ENCODE data around the gene UBL7.

The UBL7 gene

GRCh38 chr15:74428970-74429780, 31.8 kb downstream of the UBL7 start:
- H3K4me3 ChIP-seq (ENCODE audit: low read length), result no peak overlapping the region
- no peak for DNase-seq (ENCODE audit: low read depth, low spot score)

GRCh38 chr15:74428442-74428787, 32.5 kb downstream of the UBL7 start:
- no peak overlapping the region for H3K4me3 ChIP-seq (ENCODE audit: low read length)
- DNase-seq (ENCODE audit: low read depth, low spot score), result no peak

GRCh38 chr15:74427607-74428441, 33.1 kb downstream of the UBL7 start:
- no peak overlapping the region for H3K4me3 ChIP-seq (ENCODE audit: low read length)
- no peak for DNase-seq (ENCODE audit: low read depth, low spot score)

- DNase-seq (ENCODE audit: low read depth, low spot score), result no peak
- H3K4me3 ChIP-seq (ENCODE audit: low read length), result no peak overlapping the region
Observed at GRCh38 chr15:74426404-74427281, 34.3 kb downstream of the UBL7 start.

GRCh38 chr15:74425630-74426029, 35.3 kb downstream of the UBL7 start:
- no peak for DNase-seq (ENCODE audit: low read depth, low spot score)

GRCh38 chr15:74424901-74425528, 35.9 kb downstream of the UBL7 start:
- no peak overlapping the region for H3K4me3 ChIP-seq (ENCODE audit: low read length)
- no peak for DNase-seq (ENCODE audit: low read depth, low spot score)

More at GRCh38 chr15:74425630-74426029, 35.3 kb downstream of the UBL7 start:
- no peak overlapping the region for H3K4me3 ChIP-seq (ENCODE audit: low read length)

GRCh38 chr15:74423431-74424257, 37.3 kb downstream of the UBL7 start:
- H3K4me3 ChIP-seq (ENCODE audit: low read length), result no peak overlapping the region
- no peak for DNase-seq (ENCODE audit: low read depth, low spot score)

DNA sequence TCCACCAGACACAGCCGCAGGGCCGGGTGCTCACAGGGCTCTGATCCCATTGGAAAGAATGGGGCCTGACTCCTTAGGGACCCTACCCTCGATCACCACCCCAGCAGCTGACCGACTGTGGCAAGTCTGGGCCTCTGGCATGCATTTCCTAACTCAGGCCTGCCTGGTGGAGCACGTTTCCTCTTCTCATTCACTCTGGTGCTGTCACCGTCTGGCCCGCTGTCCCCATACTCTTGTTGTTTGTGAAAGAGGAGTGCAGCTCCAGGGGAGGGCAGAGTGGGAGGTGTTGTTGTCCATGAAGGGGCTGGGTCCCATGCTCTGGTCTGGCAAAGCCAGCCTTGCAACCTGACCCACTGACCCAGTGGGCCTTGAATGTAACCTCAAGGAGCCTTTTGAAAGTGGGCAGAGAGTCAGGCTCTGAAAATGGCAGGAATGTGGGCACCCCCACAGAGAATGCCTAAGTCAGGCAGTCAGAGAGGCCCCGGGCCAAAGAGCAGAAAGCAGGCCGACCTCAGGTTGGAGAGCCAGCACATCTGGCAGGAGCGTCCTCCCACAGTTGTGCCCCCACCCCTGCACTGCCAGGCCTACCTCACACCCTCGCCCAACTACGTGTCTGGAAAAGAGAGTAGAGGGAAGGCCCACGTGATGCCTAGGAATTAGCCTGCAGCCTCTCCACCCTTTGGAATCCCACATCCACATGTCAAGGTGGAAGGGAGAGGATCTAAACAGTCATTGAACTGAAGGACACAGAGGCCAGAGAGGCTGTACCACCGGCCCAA, 38.1 kb downstream of the UBL7 start:
- DNase-seq (ENCODE audit: low read depth, low spot score), result no peak
- no peak overlapping the region for H3K4me3 ChIP-seq (ENCODE audit: low read length)

DNA sequence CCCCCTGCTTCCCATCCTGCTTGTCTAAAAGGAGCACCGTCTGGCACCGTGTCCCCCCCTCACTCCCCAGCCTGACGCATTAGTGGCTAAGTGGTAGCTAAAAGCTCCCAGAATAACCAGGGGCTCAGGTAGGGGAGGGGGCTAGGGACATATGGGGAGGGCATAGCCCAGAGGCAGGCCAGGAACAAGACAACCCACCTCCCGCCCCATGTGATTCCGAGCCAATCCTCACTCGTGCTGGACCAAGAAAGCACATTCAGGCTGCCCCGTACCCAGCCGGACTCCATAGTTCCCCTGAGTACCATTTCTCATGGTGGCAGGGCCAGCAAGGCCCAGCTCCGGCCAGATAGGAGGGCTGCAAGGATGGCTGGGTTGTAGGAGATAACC, 38.7 kb downstream of the UBL7 start:
- H3K4me3 ChIP-seq (ENCODE audit: low read length), result no peak overlapping the region
- no peak for DNase-seq (ENCODE audit: low read depth, low spot score)

- no peak overlapping the region for H3K4me3 ChIP-seq (ENCODE audit: low read length)
- no peak for DNase-seq (ENCODE audit: low read depth, low spot score)
Observed at GRCh38 chr15:74421302-74422245, 39.4 kb downstream of the UBL7 start.

DNA sequence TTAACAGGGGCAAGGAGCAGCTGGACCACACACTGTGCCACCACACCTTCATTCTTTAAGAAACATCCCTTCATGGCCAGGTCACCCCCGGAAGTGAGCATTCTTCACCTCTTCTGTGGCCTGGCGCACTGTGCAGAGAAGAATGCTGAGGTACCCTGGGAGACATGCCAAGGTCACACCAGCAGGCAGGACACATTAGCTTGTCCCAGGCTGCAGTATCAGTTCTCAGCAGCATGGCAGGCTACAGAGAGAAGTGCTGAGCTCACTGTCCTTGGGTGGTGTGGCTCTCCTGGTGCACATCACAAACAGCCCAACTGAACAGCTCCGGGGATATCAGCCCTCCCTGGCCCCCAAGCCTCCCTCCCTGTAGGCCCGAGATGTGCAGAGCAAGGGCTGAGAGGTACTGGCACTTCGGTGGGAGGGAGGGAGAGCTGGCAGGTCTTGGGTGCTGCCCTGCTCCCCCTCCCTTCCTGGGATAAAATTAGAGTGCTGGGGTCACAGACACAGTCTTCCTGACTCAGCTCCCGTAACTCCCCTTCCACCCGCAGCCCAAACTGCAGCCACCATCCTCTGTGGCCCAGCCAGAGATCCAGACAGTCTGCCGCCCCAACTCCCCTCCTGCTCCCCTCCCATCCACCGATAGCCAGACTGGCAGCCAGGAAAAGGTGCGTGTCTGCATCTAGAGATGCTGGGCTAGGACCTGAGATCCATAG, 40.6 kb downstream of the UBL7 start:
- H3K4me3 ChIP-seq (ENCODE audit: low read length), result no peak overlapping the region
- DNase-seq (ENCODE audit: low read depth, low spot score), result no peak

DNA sequence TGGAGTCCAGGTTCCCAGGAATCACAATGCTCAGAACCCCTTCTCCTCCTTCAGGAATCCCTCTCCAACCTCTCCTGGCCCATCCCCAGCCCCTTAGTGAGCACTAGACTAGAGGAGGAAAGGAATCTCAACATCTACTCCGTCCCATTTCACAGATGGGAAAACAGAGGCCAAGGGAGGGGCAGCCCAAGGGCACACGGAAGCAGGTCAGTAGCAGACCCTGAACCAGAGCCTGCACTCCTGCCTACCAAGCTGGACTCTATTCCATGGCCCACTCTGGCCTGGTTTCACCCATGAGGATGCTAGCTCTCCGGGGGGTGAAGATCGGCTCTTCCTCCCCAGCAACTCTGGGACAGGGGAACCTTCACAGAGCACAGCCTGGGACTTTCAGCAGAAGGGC, 41.5 kb downstream of the UBL7 start:
- no peak for DNase-seq (ENCODE audit: low read depth, low spot score)
- H3K4me3 ChIP-seq (ENCODE audit: low read length), result no peak overlapping the region

- H3K4me3 ChIP-seq (ENCODE audit: low read length), result no peak overlapping the region
- no peak for DNase-seq (ENCODE audit: low read depth, low spot score)
Observed at GRCh38 chr15:74418575-74419338, 42.2 kb downstream of the UBL7 start.

- no peak overlapping the region for H3K4me3 ChIP-seq (ENCODE audit: low read length)
- no peak for DNase-seq (ENCODE audit: low read depth, low spot score)
Observed at GRCh38 chr15:74417670-74418069, 43.3 kb downstream of the UBL7 start.

DNA sequence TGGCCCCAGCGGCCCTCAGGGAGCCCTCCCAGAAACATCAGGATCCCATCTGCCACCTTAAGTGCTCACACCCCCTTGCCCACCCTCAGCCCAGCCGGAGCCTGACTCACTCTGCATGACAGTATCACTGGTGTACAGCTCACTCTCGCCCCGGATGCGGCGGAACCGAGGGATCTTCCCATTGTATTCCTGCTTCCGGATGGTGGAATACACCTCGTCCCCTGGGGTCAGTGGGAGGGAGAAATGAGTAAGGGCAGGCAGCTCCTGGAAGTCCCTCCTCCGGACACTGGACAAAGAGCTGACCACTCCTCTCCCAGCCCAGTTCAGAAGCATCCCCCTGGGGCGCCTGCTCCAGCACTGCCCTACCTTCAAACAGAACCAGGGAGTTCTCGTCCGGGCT, 43.7 kb downstream of the UBL7 start:
- DNase-seq (ENCODE audit: low read depth, low spot score), result no peak
- no peak overlapping the region for H3K4me3 ChIP-seq (ENCODE audit: low read length)
